Measurements from ENCODE around the gene PER2. TPM values are rescaled to one million over a fixed set of nuclear protein-coding genes. Genes with fewer than 3 reads are reported as not detected.

PER2 gene
- total and polyA plus RNA-seq, 10 donors = 2.0 to 16.2 (median 12.0) TPM

GRCh38 chr2:238265605-238266004 is 22.8 kb downstream of the PER2 start:
- Histone ChIP-seq H3K36me3 (peaks cover 0 to 86% (median 38%) of the 10 kb centered on the region in 6 donors), H3K4me1 (peaks cover 8 to 42% (median 28%) of the 10 kb centered on the region in 6 donors), H3K27me3 (replicated peaks in 1 of 7) (no peaks in the 10 kb centered on the region), H3K9me3 (no peaks in the 10 kb centered on the region), H3K27ac (no peak overlapping the region), H3K4me3 (no peak overlapping the region)
- intact Hi-C loops (cut with DNase I; ENCODE audit: low total_unique reads) = loop anchor here (2.0 kb wide), 1 partner anchor 407 kb away; the partner anchor contains the start of gene RAMP1
- TF ChIP-seq POLR2A (IDR thresholded peaks at IDR 0.05) = no peak
- TF ChIP-seq, protein P1, sequence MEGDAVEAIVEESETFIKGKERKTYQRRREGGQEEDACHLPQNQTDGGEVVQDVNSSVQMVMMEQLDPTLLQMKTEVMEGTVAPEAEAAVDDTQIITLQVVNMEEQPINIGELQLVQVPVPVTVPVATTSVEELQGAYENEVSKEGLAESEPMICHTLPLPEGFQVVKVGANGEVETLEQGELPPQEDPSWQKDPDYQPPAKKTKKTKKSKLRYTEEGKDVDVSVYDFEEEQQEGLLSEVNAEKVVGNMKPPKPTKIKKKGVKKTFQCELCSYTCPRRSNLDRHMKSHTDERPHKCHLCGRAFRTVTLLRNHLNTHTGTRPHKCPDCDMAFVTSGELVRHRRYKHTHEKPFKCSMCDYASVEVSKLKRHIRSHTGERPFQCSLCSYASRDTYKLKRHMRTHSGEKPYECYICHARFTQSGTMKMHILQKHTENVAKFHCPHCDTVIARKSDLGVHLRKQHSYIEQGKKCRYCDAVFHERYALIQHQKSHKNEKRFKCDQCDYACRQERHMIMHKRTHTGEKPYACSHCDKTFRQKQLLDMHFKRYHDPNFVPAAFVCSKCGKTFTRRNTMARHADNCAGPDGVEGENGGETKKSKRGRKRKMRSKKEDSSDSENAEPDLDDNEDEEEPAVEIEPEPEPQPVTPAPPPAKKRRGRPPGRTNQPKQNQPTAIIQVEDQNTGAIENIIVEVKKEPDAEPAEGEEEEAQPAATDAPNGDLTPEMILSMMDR (IDR thresholded peaks at IDR 0.05 in 8 of 11, conservative IDR thresholded peaks at IDR 0.05 in 3 of 11) = no peak
- no peak for DNase-seq
- 93 to 94% (median 94%) methylated on average over 11 of the region's 11 CpGs for WGBS, 5 donors

DNA sequence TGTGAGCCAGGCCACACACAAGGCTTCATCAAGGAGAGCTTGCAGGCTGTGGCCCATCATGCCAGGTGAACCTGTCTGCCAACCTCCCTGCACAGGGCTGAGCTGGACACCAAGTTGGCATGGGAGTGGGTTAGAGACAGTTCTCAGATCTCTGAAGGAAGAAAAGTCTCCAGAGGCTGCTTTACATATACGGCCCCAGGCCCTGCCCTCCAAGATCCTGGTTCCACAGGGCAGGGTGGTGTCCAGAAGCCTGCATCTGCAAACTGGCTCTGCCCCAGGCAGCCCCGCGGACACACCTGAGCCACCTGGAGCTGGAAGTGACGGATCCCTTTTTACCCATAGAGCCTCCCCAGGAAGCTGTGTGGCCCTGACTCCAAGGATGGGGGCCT is 24.3 kb downstream of the PER2 start:
- Histone ChIP-seq H3K4me3 (no peak overlapping the region), H3K27ac (peak overlapping the region in 7 of 8 donors; percentile 11 to 71 (median 62)), H3K36me3 (peaks cover 0 to 88% (median 38%) of the 10 kb centered on the region in 6 donors), H3K9me3 (no peaks in the 10 kb centered on the region), H3K27me3 (replicated peaks in 1 of 7) (no peaks in the 10 kb centered on the region), H3K4me1 (peaks cover 8 to 48% (median 28%) of the 10 kb centered on the region in 6 donors)
- TF ChIP-seq POLR2A (IDR thresholded peaks at IDR 0.05) (no peak), POLR2AphosphoS5 (IDR thresholded peaks at IDR 0.05) (no peak)
- TF ChIP-seq, protein P1 (IDR thresholded peaks at IDR 0.05 in 8 of 11, conservative IDR thresholded peaks at IDR 0.05 in 3 of 11) = no peak
- WGBS, 5 donors = 47 to 84% (median 83%) methylated on average over 4 of the region's 4 CpGs
- peak; percentile 74 for DNase-seq
- intact Hi-C loops (cut with DNase I; ENCODE audit: low total_unique reads) = loop anchor here (2.0 kb wide), 1 partner anchor 405 kb away; the partner anchor contains the start of gene RAMP1

DNA sequence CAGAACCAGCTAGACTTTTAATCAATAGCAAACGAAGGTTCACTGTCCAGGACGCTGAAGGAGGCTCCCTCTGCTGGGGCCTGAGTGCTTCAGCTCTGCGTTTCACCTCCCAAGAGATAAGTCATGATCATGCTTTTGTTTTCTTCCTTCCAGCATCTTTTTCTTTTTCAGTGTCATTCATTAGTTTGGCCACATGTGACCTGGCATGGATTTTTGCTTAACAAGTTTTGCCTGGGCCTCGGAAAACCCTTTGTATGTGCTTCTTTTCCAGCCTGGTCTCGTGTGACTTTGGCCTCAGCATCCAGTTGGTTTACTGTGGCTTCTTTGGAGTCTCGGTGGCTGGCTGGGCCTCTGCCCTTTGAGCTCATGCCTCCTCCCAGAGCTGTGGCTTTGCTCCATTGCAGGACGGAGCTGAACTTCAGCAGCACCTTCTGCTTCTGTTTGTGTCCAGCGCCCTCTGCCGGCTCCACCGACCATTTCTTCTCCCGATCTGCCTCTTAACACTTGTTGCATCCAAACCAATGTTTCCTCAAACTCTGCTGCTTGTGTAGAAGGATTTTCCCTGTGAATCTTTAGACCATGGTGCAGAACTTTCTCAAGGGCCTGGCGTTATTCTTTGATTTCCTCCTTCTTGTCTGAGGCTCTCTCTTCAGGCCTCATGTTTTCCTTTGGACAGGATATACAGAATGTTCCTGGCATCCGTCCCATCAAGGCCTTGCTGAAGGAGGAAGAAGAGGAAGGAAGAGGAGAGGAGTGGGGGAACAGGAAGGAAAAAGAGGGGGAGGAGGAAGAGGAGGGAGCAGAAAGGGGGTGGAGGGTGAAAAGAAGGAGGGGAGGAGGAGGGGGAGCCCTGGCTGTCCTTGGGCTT is 25.0 kb downstream of the PER2 start:
- peaks cover 8 to 48% (median 28%) of the 10 kb centered on the region in 6 donors for H3K4me1 ChIP-seq
- WGBS, 5 donors = 27 to 35% (median 31%) methylated on average over 13 of the region's 13 CpGs
- DNase-seq = peak; percentile 93
- H3K4me3 ChIP-seq = no peak overlapping the region
- H3K27ac ChIP-seq = peak overlapping the region in 7 of 8 donors; percentile 11 to 71 (median 62)
- H3K27me3 ChIP-seq (replicated peaks in 1 of 7) = no peaks in the 10 kb centered on the region
- H3K9me3 ChIP-seq = no peaks in the 10 kb centered on the region
- H3K36me3 ChIP-seq = peaks cover 0 to 88% (median 37%) of the 10 kb centered on the region in 6 donors
- intact Hi-C loops (cut with DNase I; ENCODE audit: low total_unique reads) = loop anchor here (2.0 kb wide), 1 partner anchor 405 kb away; the partner anchor contains the start of gene RAMP1
- TF ChIP-seq POLR2A (IDR thresholded peaks at IDR 0.05) = no peak
- TF ChIP-seq POLR2AphosphoS5 (IDR thresholded peaks at IDR 0.05) = peak in 1 of 3 donors; percentile 52
- TF ChIP-seq, protein P1 (IDR thresholded peaks at IDR 0.05 in 8 of 11, conservative IDR thresholded peaks at IDR 0.05 in 3 of 11) = peak; percentile 62 to 90 (median 83)
